Testis (tissue), 2 donors: ENCODE results near the gene DHRS3.

Experiments
- POLR2A ChIP-seq: fragments of 450-650 bp; IDR thresholded peaks from one replicate; pipeline ENCODE4 v1.6.1; 2017; ENCODE audit warnings: antibody characterized with exemption, mild to moderate bottlenecking, moderate library complexity
- TF ChIP-seq, protein P1 (sequence below), 3 experiments: fragments of 450-650 bp in 2 of 3; fragments of 200-600 bp in 1 of 3; sonication (generic) in 1 of 3; IDR thresholded peaks; one replicate each; pipeline ENCODE4 v1.5.1; 2016 to 2019; ENCODE audit warnings: antibody characterized with exemption in 3 of 3, mild to moderate bottlenecking in 2 of 3, moderate library complexity in 1 of 3

- TF ChIP-seq, protein P1, sequence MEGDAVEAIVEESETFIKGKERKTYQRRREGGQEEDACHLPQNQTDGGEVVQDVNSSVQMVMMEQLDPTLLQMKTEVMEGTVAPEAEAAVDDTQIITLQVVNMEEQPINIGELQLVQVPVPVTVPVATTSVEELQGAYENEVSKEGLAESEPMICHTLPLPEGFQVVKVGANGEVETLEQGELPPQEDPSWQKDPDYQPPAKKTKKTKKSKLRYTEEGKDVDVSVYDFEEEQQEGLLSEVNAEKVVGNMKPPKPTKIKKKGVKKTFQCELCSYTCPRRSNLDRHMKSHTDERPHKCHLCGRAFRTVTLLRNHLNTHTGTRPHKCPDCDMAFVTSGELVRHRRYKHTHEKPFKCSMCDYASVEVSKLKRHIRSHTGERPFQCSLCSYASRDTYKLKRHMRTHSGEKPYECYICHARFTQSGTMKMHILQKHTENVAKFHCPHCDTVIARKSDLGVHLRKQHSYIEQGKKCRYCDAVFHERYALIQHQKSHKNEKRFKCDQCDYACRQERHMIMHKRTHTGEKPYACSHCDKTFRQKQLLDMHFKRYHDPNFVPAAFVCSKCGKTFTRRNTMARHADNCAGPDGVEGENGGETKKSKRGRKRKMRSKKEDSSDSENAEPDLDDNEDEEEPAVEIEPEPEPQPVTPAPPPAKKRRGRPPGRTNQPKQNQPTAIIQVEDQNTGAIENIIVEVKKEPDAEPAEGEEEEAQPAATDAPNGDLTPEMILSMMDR (IDR thresholded peaks at IDR 0.05) = no peak
- no peak for TF ChIP-seq POLR2A
These were observed 16.1 kb upstream of the DHRS3 start for GRCh38 chr1:12634156-12634555.
